DOHH2 (cell line): ENCODE data around the gene PPP1R3F.
"Not testable (repeated sequence)": the region's sequence is repeated elsewhere in the genome, so short reads cannot be mapped to it uniquely, and the experiment has no call there.

Experiments
- CTCF ChIP-seq: fragments of 200-600 bp; sonication (generic); IDR thresholded peaks from one replicate; pipeline ENCODE4 v1.5.1; 2014; ENCODE audit warnings: antibody characterized with exemption, mild to moderate bottlenecking, low read depth, low read length; ENCODE audit not compliant: poor library complexity, severe bottlenecking
- EZH2phosphoT487 ChIP-seq: fragments of 200-600 bp; sonication (generic); IDR thresholded peaks from 2 replicates; pipeline ENCODE4 v1.6.1; 2017; ENCODE audit warnings: borderline replicate concordance, mild to moderate bottlenecking, antibody characterized with exemption, low read length, moderate library complexity, mixed read lengths

- not testable (repeated sequence) for TF ChIP-seq CTCF, EZH2phosphoT487
Observed at GRCh38 chrX:49331841-49332240, 62.2 kb downstream of the PPP1R3F start.
